DOHH2 (cell line): ENCODE data around the gene TNFSF8.

Experiments used
- H3F3A ChIP-seq: fragments of 200-600 bp; sonication (generic), shearing (Covaris generic); 2 replicates; pipeline ENCODE4 v1.6.0; 2016; ENCODE audit warnings: antibody characterized with exemption, mild to moderate bottlenecking; ENCODE audit not compliant: control insufficient read depth, insufficient read depth
- H3K27ac ChIP-seq: fragments of 200-600 bp; sonication (generic); 2 replicates; pipeline ENCODE4 v1.5.1; 2014; ENCODE audit warnings: low read depth, mild to moderate bottlenecking, low read length, moderate library complexity
- H3K27me3 ChIP-seq: fragments of 200-600 bp; sonication (generic); 2 replicates; pipeline ENCODE4 v1.6.1; 2014; ENCODE audit warnings: mild to moderate bottlenecking, low read length, mixed read lengths; ENCODE audit not compliant: control insufficient read depth
- H3K36me3 ChIP-seq: fragments of 200-600 bp; sonication (generic); 2 replicates; pipeline ENCODE4 v1.6.1; 2014; ENCODE audit warnings: mild to moderate bottlenecking, low read length, moderate library complexity, mixed read lengths; ENCODE audit not compliant: control insufficient read depth
- H3K4me1 ChIP-seq: fragments of 200-600 bp; sonication (generic); 2 replicates; pipeline ENCODE4 v1.6.1; 2014; ENCODE audit warnings: mild to moderate bottlenecking, low read length, mixed read lengths; ENCODE audit not compliant: control insufficient read depth
- H3K4me2 ChIP-seq: fragments of 200-600 bp; sonication (generic); 2 replicates; pipeline ENCODE4 v1.6.0; 2014; ENCODE audit warnings: mild to moderate bottlenecking, low read length, moderate library complexity
- H3K4me3 ChIP-seq: fragments of 200-600 bp; sonication (generic); 2 replicates; pipeline ENCODE4 v1.5.1; 2014; ENCODE audit warnings: mild to moderate bottlenecking, low read length, mixed read lengths
- H3K79me2 ChIP-seq: fragments of 200-600 bp; sonication (generic); 2 replicates; pipeline ENCODE4 v1.6.1; 2014; ENCODE audit warnings: mild to moderate bottlenecking, low read length, mixed read lengths; ENCODE audit not compliant: control insufficient read depth
- H3K9me2 ChIP-seq: fragments of 200-600 bp; sonication (generic); replicated peaks from 2 replicates; pipeline ENCODE4 v1.6.1; 2014; ENCODE audit warnings: mild to moderate bottlenecking, low read length, mixed read lengths; ENCODE audit not compliant: control insufficient read depth
- H3K9me3 ChIP-seq: fragments of 200-600 bp; sonication (generic); 2 replicates; pipeline ENCODE4 v1.6.1; 2014; ENCODE audit warnings: antibody characterized with exemption, low read length, mixed read lengths; ENCODE audit not compliant: control insufficient read depth, insufficient read depth
- H4K20me1 ChIP-seq: fragments of 200-600 bp; sonication (generic); 2 replicates; pipeline ENCODE4 v1.6.0; 2014; ENCODE audit warnings: low read depth, mild to moderate bottlenecking, antibody characterized with exemption, low read length, moderate library complexity; ENCODE audit not compliant: control insufficient read depth, insufficient read depth
- CTCF ChIP-seq: fragments of 200-600 bp; sonication (generic); IDR thresholded peaks from one replicate; pipeline ENCODE4 v1.5.1; 2014; ENCODE audit warnings: antibody characterized with exemption, mild to moderate bottlenecking, low read depth, low read length; ENCODE audit not compliant: poor library complexity, severe bottlenecking
- EZH2phosphoT487 ChIP-seq: fragments of 200-600 bp; sonication (generic); IDR thresholded peaks from 2 replicates; pipeline ENCODE4 v1.6.1; 2017; ENCODE audit warnings: borderline replicate concordance, mild to moderate bottlenecking, antibody characterized with exemption, low read length, moderate library complexity, mixed read lengths

TNFSF8 gene

GRCh38 chr9:114969269-114969668 is 38.9 kb upstream of the TNFSF8 start:
- no peak overlapping the region for H3K27ac ChIP-seq
- no peaks in the 10 kb centered on the region for H3K9me3 ChIP-seq

GRCh38 chr9:114968671-114969070 is 38.3 kb upstream of the TNFSF8 start:
- Histone ChIP-seq H3K36me3 (no peaks in the 10 kb centered on the region), H3K27ac (no peak overlapping the region), H3K4me3 (no peak overlapping the region), H3K79me2 (no peaks in the 10 kb centered on the region), H3F3A (no peaks in the 10 kb centered on the region), H3K4me1 (no peaks in the 10 kb centered on the region), H3K4me2 (no peak overlapping the region), H3K9me2 (no peaks in the 10 kb centered on the region), H4K20me1 (no peaks in the 10 kb centered on the region), H3K27me3 (no peaks in the 10 kb centered on the region), H3K9me3 (no peaks in the 10 kb centered on the region)
- TF ChIP-seq EZH2phosphoT487, result no peak
- no peak for TF ChIP-seq CTCF

More at GRCh38 chr9:114969269-114969668, 38.9 kb upstream of the TNFSF8 start:
- Histone ChIP-seq H3K79me2 (no peaks in the 10 kb centered on the region), H3K4me1 (no peaks in the 10 kb centered on the region), H3K4me2 (no peak overlapping the region), H3F3A (no peaks in the 10 kb centered on the region), H3K36me3 (no peaks in the 10 kb centered on the region), H4K20me1 (no peaks in the 10 kb centered on the region), H3K9me2 (no peaks in the 10 kb centered on the region), H3K4me3 (no peak overlapping the region), H3K27me3 (no peaks in the 10 kb centered on the region)
- TF ChIP-seq CTCF (no peak), EZH2phosphoT487 (no peak)

GRCh38 chr9:114965564-114965963 is 35.2 kb upstream of the TNFSF8 start:
- no peaks in the 10 kb centered on the region for H3K27me3 ChIP-seq
- no peaks in the 10 kb centered on the region for H3K79me2 ChIP-seq
- no peak overlapping the region for H3K27ac ChIP-seq
- H3K9me3 ChIP-seq, result peaks cover 4% of the 10 kb centered on the region; the same call in 1 of the 2 replicates
- H3K4me1 ChIP-seq, result no peaks in the 10 kb centered on the region
- H4K20me1 ChIP-seq, result no peaks in the 10 kb centered on the region
- TF ChIP-seq CTCF (no peak), EZH2phosphoT487 (no peak)
- no peaks in the 10 kb centered on the region for H3F3A ChIP-seq
- no peak overlapping the region for H3K4me3 ChIP-seq
- H3K36me3 ChIP-seq, result no peaks in the 10 kb centered on the region
- no peak overlapping the region for H3K4me2 ChIP-seq
- H3K9me2 ChIP-seq, result no peaks in the 10 kb centered on the region
